AG10803 (cell line): ENCODE measurements around the gene WDPCP.
"Not testable (repeated sequence)": the region's sequence is repeated elsewhere in the genome, so short reads cannot be mapped to it uniquely, and the experiment has no call there.

ENCODE experiments used
- DNase-seq: peaks from one replicate; pipeline ENCODE4 v3.0.0; 2010; ENCODE audit warnings: low read depth
- H3K4me3 ChIP-seq: 2 replicates; pipeline ENCODE4 v1.5.1; 2011; ENCODE audit warnings: mild to moderate bottlenecking, low read length, control low read depth
- CTCF ChIP-seq: conservative IDR thresholded peaks from 2 replicates; pipeline ENCODE4 v1.5.1; 2011; ENCODE audit warnings: mild to moderate bottlenecking, low read length, control low read depth, inconsistent platforms

Gene WDPCP

GRCh38 chr2:63619328-63619727, 31.1 kb upstream of the WDPCP start:
- TF ChIP-seq CTCF, result no peak
- no peak for DNase-seq
- no peak overlapping the region for H3K4me3 ChIP-seq

- no peak overlapping the region for H3K4me3 ChIP-seq
- no peak for DNase-seq
- no peak for TF ChIP-seq CTCF
Measured at GRCh38 chr2:63617366-63617765, 29.1 kb upstream of the WDPCP start.

- H3K4me3 ChIP-seq, result no peak overlapping the region
- peak; percentile 44 for DNase-seq
Measured at GRCh38 chr2:63614983-63615945, 27.0 kb upstream of the WDPCP start.

GRCh38 chr2:63614448-63614968, 26.2 kb upstream of the WDPCP start:
- H3K4me3 ChIP-seq, result no peak overlapping the region
- TF ChIP-seq CTCF, result no peak
- peak; percentile 91 for DNase-seq

More at GRCh38 chr2:63614983-63615945, 27.0 kb upstream of the WDPCP start:
- no peak for TF ChIP-seq CTCF

- DNase-seq, result peak; percentile 45
- TF ChIP-seq CTCF, result no peak
- H3K4me3 ChIP-seq, result no peak overlapping the region
Measured at GRCh38 chr2:63613391-63613901, 25.2 kb upstream of the WDPCP start.

GRCh38 chr2:63610525-63610924, 22.2 kb upstream of the WDPCP start:
- no peak for TF ChIP-seq CTCF
- no peak overlapping the region for H3K4me3 ChIP-seq
- no peak for DNase-seq

- DNase-seq, result peak; percentile 84
- not testable (repeated sequence) for H3K4me3 ChIP-seq
Measured at GRCh38 chr2:63608865-63609264, 20.6 kb upstream of the WDPCP start.
